ENCODE data around the gene PPP1R26. TPM values are rescaled to one million over a fixed set of nuclear protein-coding genes. Genes with fewer than 3 reads are reported as not detected.

Gene PPP1R26
- total and polyA plus RNA-seq, 2 of the 13 experiments (the other 11 are each of a cell fraction or from before 2014, with no cell fraction given): 8.6 to 11.6 TPM

- no peak for TF ChIP-seq ZNF468 (CRISPR knock-in tag; IDR thresholded peaks at IDR 0.05)
- no peak for TF ChIP-seq MED13 (CRISPR knock-in tag; IDR thresholded peaks at IDR 0.05)
- peak; percentile 44; the same call in 1 of the 2 replicates for TF ChIP-seq ARID4A (CRISPR knock-in tag; IDR thresholded peaks at IDR 0.05; ENCODE audit: borderline replicate concordance)
- no peak for TF ChIP-seq ZNF776 (CRISPR knock-in tag; IDR thresholded peaks at IDR 0.05)
- no peak for TF ChIP-seq ATM (IDR thresholded peaks at IDR 0.05; ENCODE audit: borderline replicate concordance)
- TF ChIP-seq CSRNP1 (CRISPR knock-in tag; IDR thresholded peaks at IDR 0.05): no peak
- no peak for TF ChIP-seq ZBTB39 (CRISPR knock-in tag; IDR thresholded peaks at IDR 0.05)
- peak; percentile 60 for TF ChIP-seq XRCC5 (optimal IDR thresholded peaks at IDR 0.05; ENCODE audit: low read length)
- no peak for TF ChIP-seq SMYD3 (CRISPR knock-in tag; IDR thresholded peaks at IDR 0.05)
- TF ChIP-seq RNF2 (conservative IDR thresholded peaks at IDR 0.05; ENCODE audit: low read depth): no peak
- no peak for TF ChIP-seq NR1H2 (CRISPR knock-in tag; IDR thresholded peaks at IDR 0.05; ENCODE audit: borderline replicate concordance, low read depth)
- TF ChIP-seq GABPB1 (CRISPR knock-in tag; IDR thresholded peaks at IDR 0.05): peak; percentile 51
- TF ChIP-seq CENPX (CRISPR knock-in tag; IDR thresholded peaks at IDR 0.05): no peak
- no peak for TF ChIP-seq JARID2 (CRISPR knock-in tag; IDR thresholded peaks at IDR 0.05; ENCODE audit: insufficient replicate concordance)
- no peak for TF ChIP-seq ZNF720 (CRISPR knock-in tag; IDR thresholded peaks at IDR 0.05)
- TF ChIP-seq ZBTB21 (CRISPR knock-in tag; IDR thresholded peaks at IDR 0.05): no peak
- peak; percentile 55 for TF ChIP-seq ZFX (CRISPR knock-in tag; IDR thresholded peaks at IDR 0.05; ENCODE audit: low read depth)
Measured at GRCh38 chr9:135490980-135491464, 11.4 kb downstream of the PPP1R26 start (continued).

All from HepG2 (cell line).